GM19023 (cell line): ENCODE measurements around the gene IGFBP2.

ENCODE experiments used
- ATAC-seq: cut with Tn5 transposase; IDR thresholded peaks from one replicate; pipeline ENCODE4 v1.9.1; 2021; ENCODE audit warnings: mild to moderate bottlenecking, moderate library complexity; ENCODE audit not compliant: unreplicated experiment

IGFBP2 gene

DNA sequence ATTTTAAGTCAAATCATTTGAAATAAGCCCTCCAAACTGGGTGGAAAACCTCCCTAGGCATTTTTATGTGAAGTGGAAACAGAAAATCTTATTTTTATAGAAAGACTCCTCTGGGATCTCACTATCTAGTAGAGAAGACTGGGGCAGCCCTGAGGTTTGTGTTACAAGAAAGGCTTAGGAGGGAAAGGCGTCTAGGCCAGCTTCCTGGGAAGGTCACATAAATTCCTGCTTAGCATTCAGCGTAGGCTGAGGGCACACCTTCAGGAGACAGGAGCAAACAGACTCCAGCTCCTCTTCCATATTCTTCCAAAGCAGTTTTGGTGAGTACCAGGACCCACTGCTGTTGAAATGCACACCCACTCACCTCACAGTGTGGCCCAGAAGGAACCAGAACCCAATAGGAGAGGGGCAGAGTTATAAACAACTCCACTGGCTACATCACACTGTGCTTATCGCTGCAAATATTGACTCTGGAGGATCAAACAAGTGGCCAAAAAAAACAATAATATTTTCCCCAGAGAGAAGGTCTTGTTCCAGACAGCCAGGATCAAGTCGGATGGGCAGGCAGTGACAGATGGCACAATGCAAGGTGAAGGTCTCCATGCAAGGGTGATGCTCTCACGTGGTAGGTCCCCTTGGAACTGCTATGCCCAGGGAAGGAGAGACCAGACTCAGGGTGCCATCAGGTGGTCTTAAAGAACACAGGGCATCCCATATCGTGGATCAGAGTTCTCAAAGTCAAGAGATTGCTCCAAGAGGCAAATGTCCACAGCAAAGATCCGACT is 17.7 kb upstream of the IGFBP2 start:
- no peak for ATAC-seq

DNA sequence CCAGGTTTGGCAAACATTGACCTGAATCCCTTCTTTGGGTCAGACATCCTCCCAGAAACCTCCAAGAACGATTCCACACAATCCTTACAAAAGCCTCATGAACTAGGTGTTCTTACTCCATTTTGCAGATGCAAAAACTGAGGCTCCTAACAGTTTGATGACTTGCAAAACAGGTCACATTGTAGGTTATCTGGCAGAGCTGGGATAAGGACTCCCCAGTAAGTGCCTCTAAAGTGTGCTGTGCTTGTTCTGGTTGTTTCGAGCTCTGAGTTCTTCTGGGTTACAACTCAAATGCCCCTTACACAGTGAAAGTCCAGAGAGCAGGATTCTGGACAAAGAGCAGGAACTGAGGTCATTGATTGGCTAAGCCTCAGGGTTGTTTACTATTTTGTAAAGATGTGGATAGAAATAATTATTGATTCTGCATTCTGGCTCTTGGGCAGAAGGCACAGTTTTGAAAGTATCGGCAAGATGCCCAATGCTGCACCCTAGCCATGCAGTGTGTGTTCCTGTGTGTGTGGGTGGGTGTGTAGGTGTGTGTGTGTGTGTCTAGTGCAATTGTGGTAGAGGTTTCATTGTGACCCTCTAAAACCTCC is 17.0 kb upstream of the IGFBP2 start:
- ATAC-seq, result no peak

DNA sequence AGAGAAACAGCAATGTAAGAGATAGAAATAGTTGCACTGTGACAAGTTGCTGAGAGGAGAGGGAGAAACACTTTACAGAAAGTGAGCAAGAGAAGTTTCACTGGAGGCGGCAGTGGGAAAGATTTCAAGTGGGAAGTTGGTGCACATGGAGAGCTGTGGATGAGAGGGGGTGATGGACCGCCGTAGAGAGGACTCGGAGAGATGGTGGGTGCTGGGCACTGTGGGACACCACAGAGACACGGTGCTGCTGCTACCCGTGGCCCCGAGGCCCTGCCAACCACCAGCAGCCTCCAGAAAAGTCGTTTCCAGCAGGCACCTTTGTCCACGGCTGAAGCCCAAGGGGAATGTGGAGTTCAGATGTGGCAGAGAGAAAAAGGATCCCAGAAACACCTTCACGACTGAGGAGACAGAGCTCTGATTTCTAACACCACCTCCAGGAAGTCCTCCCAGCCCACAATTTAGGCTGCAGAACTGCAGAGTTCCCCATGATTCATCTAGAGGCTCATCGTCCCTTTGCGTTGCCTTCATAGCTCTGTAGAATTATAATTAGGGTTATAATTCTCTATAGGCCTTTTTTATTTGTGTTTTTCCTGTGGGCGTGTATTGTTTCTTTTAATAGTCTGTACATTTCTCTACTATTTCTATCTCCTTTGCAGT is 15.9 kb upstream of the IGFBP2 start:
- no peak for ATAC-seq

DNA sequence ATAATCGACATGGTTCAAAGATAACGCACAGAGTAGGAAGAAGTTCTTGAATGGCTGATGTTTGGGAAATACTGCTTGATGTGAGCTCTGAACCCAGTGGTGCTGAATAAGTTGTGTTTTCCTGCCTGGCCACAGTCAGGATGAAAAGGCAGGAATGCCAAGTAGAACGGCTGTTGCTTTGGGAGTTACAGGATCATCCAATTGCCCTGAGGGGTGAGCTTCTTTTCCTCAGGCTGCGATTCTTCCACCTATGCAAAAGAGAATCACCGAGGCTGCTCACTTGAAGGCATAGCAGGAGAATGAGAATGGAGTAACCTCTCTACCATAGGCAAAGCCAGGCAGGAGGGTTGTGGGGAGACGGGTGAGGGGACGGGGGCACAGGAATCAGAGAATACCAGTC is 14.4 kb upstream of the IGFBP2 start:
- no peak for ATAC-seq

DNA sequence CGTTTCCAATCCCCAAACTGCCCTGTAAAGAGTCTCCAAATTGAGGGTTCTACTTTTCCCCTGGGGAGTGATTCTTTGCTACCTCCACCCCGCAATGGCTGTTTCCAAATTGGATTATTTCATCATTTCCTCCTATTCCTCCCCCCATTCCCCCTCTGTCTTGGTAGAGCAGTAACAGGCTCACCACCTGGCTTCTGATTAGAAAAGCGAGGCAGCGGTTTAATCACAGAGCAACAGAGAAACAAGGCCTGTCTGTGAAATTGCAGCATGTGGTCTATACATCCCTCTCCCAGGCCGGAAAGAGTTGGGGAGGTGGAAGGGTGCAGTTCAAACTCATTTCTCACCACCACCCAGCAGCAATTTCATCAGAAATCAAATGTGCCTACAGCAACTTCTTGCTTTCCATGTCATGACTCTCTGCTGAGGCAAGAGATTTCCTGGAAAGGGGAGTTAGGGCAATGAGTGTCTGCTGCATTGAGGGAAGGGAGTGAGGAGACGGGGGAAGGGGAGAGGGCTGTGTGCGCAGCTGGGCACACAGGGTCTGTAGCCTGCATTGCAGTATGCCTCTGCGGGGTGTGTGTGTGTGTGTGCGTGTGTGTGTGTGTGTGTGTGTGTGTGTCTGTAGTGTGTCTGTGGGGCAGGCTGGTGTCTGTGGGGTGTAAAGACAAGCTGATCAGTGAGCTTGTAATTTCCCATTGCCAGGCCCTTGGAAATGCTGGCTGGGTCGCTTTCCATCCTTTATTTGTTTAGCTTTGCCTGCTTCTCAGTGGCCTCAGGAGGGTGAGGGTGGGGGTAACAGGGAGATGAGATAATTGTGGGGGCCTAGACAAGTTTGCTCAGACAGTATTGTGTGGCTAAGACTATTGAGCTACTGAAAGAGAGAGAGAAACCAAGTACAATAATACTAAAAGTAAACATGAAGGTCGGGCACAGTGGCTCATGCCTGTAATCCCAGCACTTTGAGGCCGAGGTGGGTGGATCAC is 13.5 kb upstream of the IGFBP2 start:
- ATAC-seq, result no peak

DNA sequence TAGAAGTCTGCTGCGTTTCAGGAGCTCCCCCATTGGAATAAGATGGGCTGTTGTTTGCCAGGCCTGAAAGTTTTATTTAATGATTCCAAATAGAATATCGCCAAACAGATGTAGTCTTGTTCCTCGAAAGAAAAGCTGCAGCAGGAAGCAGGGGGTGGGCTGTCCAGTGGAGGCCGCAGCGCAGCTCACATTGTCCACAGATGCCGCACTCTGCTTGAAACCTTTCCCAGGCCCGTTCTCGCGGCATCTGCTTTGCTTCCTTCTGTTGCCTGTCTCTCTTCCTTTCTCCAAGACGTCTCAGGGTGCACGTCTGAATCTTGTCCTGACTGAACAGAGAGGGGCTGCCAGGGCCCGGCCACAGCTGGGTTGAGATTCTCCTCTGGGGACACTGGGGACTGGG is 12.4 kb upstream of the IGFBP2 start:
- ATAC-seq, result no peak

DNA sequence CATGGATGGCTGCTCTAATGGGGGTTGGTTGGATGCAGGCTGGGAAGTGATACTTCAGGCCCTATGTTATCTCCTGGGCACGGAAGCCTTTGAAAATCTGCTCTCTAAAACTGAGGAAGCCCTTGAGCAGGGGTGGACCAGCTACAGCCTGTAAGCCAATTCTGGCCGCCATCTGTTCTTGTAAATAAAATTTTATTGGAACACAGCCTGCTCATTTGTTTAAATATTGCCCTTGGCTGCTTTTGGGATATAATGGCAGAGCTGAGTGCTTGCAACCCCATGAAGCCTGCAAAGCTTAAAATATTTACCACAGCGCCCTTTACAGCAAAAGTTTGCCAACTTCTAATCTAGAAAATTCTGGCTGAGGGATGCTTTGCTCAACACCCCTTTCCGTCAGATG is 11.9 kb upstream of the IGFBP2 start:
- no peak for ATAC-seq

DNA sequence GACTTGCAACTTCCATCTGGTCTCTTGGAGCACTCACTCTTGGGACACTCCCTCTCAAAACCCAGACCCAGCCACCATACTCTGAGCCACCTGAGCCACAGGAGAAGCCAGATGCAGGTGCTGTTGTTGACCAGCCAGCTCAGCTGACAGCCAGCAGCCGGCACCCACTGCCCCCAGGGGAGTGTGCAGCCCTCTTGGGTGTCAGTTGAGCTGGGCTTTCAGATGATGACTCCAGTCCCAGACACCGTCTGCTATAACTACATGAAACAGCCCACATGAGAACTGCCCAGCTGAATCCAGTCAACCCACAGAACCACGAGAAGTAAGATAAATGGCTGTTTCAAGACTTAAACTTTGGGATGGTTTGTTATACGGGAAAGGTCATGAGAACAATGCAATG is 10.7 kb upstream of the IGFBP2 start:
- ATAC-seq, result no peak

DNA sequence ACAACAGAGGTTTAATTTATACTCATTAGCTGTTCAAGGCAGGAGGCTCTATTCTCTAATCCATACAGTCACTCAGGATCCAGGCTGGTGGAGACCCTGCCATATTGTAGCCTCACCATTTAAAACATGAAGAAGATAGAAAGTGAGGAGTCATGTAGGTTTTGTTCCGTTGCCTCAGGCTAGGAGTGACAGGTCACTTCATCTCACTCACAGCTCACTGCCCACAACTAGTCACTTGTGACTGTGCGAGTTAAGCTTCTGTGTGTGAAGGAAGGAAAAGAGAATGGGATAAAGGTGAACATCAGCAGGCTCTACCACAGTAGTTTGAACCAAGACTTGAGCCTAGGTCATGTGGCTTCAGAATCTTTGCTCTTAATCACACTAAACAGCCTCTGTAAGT is 9.0 kb upstream of the IGFBP2 start:
- ATAC-seq, result no peak

DNA sequence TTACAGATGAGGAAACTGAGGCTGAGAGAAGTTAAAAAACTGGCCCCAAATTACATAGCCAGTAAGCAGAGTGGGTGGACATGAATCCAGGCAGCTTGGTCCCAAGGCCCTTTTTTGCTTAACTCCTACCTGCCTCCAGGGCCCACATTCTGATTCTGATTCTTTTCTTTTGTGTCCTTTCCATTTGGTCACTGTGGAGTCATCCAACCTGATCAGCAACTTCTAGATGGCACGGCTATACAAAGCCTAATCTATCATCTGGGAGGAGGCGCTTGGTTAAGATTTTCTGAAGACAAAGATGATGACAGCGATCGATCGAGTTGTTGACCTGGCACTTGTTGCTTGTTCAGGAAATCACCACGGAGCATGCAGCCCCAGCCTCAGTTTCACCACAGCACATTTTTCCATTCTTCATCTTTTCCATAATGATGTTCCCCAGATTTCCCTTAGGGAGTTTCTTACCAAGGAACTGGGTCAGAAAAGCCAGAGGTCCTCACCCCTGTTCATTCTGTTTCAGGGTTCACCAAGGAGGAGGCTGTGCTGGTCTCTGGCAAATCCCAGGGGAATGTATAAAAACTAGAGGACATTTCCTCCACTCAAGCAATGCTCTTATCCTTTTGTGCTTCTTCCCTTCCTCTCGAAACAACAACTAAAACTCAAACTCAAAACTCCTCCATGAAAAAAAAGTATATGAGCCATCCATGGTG is 6.9 kb upstream of the IGFBP2 start:
- ATAC-seq, result no peak

DNA sequence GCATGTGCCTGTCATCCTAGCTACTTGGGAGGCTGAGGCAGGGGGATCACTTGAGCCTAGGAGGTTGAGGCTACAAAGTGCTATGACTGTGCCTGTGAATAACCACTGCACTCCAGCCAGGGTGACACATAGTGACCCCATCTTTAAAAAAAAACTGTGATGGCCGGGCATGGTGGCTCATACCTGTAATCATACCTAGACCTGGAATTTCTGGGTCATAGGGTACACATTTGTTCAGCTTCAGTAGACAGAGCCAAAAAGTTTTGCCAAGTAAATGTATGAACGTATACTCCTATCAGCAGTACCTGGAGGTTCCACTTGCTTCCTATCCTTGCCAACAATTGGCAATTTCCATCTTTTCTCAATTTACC is 6.4 kb upstream of the IGFBP2 start:
- ATAC-seq, result no peak

DNA sequence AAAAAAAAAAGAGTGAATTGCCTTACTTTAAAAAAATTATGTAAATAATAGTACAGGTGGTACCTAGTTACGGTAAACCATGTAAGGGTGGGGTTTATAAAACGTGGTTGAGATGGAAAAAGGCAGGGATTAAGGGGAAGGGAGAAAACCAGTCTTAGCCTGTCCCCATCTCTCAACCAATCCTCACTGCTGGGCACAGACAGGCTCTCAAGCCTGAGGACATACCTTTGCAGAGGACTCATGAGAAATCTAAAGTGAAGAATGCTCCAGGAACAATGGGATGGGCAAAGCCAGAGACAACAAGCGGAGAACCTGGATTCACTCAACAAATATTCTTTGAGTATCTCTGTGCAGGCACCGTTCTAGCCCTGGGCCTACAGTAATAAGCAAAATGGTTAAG is 3.4 kb upstream of the IGFBP2 start:
- ATAC-seq, result no peak

DNA sequence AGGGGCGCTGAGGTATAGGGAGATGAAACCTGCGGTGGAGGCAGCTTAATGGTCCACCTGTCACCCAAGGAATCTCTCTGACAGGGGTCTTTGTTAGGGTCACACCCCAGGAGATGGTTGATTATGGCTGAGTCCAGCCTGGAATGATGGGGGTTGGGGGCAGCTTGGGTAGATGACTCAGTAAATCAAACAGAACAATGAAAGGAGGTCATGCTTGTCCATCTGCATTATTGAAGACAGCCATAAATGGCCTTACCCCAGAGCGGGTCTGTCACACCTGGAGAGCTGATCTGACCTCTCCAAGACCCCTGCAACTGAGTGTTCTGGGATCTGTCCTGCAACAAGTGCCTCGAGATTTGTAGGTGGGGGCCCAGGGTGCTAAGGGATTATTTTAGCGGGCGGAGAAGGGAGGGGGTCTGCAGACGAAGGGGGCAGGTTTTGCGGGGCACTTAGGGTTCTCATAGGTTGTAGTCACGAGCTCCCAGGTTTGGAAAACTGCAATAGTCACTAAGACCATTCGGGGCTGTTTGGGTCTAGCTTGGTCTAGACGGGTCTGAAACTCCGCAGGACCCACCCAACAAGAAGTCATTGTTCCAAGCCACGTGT is 771 bp upstream of the IGFBP2 start:
- ATAC-seq, result no peak

DNA sequence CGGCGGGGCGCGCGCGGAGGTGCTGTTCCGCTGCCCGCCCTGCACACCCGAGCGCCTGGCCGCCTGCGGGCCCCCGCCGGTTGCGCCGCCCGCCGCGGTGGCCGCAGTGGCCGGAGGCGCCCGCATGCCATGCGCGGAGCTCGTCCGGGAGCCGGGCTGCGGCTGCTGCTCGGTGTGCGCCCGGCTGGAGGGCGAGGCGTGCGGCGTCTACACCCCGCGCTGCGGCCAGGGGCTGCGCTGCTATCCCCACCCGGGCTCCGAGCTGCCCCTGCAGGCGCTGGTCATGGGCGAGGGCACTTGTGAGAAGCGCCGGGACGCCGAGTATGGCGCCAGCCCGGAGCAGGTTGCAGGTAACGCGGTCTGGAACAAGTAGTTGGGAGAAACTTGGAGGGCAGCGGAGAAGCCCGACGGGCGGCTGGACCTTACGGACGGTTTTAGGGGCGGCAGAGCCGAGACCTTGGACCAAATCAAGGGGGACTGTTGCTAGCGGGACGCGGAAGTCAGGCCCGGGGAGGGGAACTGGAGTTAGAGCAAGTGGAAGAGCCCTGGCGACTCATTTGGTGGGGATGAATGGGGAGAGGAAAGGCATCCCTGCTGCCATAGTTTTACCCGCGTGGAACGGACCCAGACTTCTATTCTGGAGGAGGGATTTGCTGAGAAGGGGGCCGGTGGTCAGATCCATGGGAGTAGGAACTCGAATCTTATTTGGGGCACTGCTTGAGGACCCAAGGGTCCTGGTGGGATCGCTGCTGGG is 573 bp downstream of the IGFBP2 start:
- no peak for ATAC-seq

DNA sequence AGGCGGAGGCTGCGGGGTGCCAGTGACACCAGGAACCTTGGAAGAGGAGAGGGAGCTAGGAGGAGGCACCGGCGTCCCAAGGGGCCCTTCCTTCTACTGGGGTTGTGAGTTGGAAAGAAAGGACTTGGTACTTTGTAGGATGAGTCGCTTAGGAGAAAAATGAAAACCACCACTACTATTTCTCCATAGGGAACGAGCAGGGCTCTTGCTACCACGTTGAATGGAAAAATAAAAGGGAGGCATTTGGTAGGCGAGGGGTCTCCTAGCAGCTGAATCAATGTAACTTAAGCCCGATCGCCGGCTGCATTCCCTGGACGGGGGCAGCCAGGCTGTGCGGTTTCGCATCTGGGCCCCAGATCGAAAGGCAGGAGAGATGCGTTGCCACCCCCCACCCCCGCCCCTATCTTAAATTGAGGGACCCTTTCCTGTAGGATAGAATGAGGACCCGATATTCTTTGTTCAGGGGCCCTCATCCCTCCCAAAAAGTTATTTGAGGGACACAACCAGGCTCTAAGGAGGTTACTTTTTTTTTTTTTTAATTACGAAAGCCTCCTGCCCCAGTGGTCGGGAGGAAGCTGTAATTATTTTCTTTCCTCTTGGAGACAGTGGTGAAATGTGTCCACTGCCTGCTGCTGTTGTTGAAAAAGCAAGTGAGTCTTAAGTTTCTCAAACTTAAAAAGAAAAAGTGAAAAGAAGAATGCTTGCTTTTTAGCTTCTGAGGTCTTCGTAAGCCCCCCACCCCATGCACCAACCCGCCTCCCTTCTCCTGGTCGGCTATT is 1.3 kb downstream of the IGFBP2 start:
- ATAC-seq, result no peak

DNA sequence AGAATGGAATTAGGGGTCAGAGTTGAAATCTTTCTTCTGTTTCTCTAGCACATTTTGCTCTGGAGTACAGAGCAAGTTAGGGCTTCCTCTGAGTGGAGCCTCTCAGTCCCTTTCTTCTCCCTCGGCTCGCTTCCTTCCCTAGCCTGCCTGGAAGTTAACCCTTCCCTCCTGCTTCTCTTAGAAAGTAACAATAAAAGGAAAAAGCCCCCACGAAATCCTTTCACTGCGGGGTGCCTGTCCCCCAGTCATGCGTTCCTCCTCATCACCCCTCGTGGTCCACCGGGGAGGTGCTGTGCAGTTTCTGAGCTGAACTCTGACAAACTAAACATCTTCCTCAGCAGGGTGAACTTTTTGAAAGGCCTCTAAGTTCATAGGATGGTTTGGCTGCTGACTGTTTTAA is 2.0 kb downstream of the IGFBP2 start:
- no peak for ATAC-seq

DNA sequence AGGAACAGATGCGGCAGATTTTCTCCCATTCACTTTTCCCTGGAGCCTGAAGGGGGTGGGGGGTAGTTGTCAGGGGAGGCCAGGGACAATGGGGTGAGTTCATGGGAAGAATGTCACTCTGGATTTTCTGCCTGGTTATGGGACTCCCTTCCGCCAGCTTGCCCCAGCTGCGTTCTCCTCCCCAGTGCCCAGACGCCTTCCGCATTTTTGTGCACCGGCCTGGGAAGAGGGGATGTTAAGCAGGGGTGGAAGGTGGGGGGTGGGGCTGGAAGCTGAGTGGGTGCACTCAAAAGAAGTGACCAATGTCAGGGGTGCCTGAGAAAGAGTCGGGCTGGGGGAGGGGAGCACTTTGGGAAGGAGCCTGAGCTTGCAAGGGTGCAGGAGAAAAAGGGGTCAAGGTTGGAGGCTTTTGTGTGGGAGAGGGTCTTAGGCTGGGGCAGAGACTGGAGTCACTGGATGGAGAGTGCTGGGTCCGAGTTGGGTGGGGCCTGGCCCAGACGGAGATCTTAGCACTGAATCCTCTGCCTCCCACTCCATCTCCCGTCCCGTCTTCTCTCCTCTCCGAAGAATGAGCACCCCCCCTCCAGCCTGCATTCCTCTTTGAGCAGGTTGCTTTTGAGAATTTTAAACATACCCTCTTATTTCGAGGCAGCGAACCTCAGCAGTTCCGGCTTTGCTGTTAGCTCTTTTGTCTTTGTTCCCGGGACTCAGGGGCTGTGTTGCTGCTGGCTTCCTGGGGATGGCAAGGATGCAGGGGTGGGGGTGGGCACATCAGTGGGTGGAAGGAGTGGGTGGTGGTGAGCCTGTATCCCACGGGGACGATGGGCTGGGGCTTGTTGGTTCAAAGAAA is 2.7 kb downstream of the IGFBP2 start:
- ATAC-seq, result no peak
